ENCODE data around the gene KRT27.
"Not testable (repeated sequence)": the region's sequence is repeated elsewhere in the genome, so short reads cannot be mapped to it uniquely, and the experiment has no call there.

DNA sequence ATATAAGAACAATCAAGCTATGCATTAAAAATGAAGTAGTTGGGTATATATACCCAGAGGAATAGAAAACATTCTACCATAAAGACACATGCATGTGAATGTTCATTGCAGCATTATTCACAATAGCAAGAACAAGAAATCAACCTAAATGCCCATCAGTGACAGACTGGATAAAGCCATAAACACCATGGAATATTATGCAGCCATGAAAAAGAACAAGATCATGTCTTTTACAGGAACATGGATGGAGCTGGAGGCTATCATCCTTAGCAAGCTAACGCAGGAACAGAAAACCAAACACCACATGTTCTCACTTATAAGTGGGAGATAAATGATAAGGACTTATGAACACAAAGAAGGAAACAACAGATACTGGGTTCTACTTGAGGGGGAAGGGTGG lies 33.7 kb downstream of the KRT27 start:
- TF ChIP-seq, protein P1, sequence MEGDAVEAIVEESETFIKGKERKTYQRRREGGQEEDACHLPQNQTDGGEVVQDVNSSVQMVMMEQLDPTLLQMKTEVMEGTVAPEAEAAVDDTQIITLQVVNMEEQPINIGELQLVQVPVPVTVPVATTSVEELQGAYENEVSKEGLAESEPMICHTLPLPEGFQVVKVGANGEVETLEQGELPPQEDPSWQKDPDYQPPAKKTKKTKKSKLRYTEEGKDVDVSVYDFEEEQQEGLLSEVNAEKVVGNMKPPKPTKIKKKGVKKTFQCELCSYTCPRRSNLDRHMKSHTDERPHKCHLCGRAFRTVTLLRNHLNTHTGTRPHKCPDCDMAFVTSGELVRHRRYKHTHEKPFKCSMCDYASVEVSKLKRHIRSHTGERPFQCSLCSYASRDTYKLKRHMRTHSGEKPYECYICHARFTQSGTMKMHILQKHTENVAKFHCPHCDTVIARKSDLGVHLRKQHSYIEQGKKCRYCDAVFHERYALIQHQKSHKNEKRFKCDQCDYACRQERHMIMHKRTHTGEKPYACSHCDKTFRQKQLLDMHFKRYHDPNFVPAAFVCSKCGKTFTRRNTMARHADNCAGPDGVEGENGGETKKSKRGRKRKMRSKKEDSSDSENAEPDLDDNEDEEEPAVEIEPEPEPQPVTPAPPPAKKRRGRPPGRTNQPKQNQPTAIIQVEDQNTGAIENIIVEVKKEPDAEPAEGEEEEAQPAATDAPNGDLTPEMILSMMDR (conservative IDR thresholded peaks at IDR 0.05; ENCODE audit: low read depth, low read length), result not testable (repeated sequence)
- TF ChIP-seq EZH2 (IDR thresholded peaks at IDR 0.05; ENCODE audit: low read length, unreplicated experiment), result not testable (repeated sequence)

Data from PC-3 (cell line).